IPS DF 4.7 (cell line): ENCODE data around the gene JPH2.

Source experiments
- DNase-seq: peaks from one replicate; pipeline ENCODE4 v3.0.0-alpha.2; 2013; ENCODE audit warnings: low spot score; ENCODE audit errors: extremely low read depth

Gene JPH2

DNA sequence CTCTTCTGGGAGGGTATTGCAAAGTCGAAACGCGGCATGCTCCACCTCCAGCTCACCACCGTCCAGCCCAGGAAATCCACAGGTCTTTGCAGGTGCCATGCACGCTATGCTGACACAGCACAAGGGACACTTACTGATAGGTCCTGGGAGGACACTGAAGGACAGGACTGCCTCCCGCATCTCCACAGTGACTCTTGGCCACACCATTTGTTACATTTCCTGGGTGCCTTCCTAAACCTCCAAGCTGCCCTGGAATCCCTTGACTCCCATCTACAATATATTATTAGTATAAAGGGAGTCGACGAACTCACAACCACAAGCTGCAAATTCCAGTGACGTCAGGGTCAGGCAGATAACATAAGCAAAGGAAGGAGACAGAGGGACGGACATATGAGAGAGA is 106.9 kb downstream of the JPH2 start:
- DNase-seq = no peak

DNA sequence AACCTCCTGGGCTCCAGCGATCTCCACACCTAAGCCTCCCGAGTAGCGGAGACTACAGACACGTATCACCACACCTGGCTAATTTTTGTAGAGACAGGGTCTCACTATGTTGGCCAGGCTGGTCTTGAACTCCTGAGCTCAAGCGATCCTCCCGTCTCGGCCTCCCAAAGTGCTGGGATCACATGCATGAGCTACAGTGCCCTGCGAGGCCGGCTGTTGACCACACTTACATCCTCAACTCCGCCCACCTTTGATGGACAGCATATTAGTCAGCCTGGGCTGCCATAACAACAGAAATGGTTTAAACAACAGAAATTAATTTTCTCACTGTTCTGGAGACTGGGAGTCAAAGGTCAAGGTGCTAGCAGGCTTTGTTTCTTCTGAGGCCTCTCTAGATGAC is 107.7 kb downstream of the JPH2 start:
- no peak for DNase-seq

DNA sequence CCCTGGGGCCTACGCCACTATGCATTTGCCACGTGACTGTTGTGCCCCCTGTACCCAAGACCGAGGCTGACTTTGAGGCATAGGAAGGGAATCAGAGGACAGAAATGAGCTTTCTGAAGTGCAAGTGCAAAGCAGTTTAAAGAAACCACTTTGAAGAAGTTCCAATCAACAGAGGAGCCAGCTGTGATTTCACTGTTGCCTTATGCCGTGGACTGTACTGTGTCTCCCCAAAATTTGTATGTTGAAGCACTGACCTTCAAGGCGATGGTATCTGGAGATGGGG is 111.1 kb downstream of the JPH2 start:
- DNase-seq = no peak

DNA sequence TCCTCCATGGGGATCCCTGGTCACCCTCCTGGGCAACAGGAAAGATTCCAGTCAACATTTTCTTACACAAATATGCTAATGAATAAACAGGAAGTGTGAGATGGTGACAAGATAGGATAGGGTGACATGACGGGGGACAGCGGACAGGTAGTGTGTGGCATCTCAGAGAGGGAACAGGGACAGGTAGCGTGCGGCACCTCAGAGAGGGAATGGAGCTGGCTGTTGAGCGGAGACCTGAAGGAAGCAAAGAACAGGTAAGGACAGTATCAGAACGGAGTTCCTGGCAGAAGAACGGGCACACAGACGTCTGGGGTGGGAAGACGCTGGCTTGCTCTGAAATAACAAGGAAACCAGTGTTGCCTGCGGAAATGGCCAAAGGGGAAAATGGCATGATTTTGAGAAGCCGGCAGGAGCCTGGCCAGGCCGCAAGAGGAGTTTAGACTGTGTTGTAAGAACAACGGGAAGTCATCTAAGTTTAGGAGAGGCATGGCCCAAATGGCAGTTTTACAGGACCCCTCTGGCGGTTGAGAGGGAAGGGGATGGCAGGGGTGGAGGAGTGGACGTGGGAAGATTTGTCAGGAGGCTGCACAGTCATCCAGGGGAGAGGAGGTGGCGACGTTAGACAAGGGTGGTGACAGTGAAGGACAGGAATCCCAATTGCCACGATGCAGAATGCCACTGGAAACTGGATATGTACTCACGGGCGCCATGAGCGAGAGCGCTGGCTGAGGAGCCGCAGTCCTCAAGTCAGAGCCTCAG is 111.6 kb downstream of the JPH2 start:
- DNase-seq = no peak

DNA sequence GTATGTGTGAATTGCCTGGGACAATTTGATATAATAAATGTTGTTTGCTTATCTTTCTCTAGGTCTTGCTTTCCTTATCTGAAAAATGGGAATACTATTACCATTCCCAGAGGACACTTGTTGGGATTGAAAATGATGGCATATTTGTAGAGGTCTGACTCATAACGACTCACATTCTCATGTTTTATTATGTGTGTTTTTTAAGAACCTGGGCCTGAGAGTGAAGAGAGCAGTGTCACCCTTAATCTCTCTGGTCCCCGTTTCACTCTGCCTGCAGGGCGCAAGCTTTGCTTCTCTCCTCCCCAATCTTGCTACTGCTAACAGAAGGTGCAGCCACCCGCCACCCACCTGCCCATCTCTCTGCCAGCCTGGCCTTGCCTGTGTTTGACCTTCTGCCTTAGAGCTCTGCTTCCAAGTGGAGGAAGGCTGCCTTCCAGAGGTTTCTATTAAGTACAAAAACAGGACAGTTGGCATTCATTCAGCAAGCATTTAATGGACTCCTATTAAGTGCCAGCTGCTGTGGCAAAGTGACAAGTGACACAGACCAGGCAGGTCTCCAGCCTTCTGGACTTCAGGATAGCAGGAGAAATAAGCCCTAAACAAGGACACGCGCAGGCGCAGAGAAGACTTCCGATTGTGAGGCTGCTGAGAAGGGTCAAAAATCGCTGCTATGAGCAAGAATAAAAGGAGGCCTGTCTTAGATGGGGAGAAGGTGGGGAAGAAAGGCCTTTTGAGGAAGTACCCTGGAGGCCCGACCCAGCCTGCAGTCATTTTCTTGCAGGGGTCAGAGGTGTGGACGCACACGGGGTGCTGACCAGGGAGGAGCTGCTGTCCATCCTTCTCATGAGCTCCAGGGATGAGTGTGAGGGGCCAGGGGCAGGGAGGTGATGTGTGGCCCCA is 112.5 kb downstream of the JPH2 start:
- no peak for DNase-seq

DNA sequence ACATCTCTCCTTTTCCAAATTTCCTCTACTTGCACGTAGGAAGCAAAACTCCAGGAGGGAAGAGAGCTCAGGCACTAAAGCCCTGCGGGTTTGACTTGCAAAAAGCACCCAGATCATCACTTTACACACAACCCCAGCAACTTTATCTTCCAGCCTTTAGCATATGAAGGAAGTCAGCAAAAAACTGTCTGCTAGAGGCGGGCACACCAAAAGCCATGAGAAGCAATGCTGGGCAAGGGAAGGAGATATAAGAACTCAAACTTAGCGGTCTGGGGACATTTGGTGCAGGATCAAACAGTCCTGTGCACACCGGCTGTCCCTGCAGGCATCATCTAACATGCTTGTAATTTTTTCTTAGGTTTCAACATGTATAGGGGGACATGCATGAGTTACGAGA is 113.3 kb downstream of the JPH2 start:
- no peak for DNase-seq

DNA sequence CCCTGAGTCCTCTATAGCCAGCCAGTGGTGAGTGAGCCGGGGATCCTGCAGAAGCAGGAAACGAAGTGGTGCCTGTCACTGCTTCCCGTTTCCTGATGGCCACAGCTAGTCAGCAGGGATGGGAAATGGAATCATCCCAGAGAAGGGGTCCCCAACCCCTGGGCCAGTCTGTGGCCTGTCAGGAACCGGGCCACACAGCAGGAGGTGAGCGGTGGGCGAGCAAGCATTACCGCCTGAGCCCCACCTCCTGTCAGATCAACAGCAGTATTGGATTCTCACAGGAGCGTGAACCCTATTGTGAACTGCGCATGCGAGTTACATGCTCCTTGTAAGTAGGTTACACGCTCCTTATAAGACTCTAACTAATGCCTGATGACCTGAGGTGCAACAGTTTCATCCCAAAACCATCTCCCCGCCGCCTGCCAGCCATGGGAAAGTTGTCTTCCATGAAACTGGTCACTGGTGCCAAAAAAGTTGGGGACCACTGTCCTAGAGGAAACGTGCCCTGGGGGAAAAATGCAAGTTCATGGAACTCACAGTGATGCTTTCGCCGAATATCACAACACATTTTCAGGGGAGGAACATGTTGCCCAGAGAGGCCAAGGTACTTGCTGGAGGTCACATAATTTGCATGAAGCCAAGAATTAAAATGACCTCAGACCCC is 113.8 kb downstream of the JPH2 start:
- DNase-seq = no peak

DNA sequence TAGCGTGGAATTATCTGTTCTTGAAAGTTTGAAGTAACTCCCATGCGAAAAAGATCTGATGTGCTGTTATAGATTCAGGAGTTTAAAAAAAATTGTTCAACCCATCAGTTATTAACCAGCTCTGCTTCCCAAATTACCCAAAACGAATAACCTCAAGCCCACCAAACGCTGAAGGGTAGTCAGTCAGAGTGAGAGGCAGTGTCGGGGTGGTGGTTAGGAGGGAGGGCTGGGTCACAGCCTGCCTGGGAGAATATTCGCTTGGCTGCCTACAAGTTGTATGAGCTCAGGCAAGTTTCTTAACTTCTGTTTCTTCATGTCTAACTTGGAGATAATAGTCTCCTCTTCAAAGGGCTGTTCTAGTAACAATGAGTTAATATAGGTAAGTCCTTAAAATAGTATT is 114.6 kb downstream of the JPH2 start:
- DNase-seq = no peak

DNA sequence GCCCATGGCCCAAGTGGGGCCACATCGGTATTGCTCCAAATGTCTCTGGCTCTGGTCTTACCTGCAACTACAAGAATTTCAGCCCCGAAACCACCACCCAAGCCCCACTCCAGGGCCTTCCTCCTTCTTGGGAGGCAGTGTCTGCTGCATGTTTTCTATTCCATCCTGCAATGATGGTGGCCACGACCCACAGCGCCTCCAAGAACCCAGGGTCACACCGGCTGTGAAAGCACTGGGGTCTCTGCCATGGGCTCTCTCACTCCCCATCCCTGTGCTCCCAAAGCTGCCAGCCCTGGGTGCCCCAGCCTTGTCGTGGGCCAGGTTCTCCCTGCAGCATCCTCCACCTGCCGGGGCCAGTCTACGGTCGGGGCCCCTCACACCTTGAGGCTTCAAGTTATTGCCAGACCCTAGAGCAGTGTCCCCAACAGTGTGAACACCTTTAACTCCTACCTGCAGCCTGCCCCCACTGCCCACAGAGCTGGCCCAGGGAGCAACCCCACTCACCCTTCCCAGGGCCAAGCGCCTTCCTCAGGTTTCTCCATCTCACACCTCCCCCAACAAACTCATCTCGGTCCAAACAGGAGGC is 115.4 kb downstream of the JPH2 start:
- DNase-seq = no peak

DNA sequence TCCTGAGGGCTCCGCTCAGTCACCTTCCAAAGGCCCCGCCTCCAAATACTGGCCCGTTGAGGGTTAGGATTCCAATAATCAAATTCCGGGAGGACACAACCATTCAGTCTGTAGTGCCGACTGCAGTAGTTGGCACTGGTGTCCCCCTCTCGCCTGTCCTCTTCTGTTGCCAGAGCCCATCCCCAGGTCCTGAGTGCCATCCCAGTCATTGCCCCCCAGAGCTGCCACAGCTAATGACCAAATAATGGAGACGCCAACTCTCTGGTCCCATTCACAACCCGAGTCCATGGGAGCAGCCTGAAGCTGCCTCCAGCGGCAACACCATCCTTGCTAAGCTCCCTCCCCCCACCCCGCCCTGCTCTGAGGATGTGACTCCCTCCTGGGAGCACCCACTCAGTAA is 115.9 kb downstream of the JPH2 start:
- no peak for DNase-seq

DNA sequence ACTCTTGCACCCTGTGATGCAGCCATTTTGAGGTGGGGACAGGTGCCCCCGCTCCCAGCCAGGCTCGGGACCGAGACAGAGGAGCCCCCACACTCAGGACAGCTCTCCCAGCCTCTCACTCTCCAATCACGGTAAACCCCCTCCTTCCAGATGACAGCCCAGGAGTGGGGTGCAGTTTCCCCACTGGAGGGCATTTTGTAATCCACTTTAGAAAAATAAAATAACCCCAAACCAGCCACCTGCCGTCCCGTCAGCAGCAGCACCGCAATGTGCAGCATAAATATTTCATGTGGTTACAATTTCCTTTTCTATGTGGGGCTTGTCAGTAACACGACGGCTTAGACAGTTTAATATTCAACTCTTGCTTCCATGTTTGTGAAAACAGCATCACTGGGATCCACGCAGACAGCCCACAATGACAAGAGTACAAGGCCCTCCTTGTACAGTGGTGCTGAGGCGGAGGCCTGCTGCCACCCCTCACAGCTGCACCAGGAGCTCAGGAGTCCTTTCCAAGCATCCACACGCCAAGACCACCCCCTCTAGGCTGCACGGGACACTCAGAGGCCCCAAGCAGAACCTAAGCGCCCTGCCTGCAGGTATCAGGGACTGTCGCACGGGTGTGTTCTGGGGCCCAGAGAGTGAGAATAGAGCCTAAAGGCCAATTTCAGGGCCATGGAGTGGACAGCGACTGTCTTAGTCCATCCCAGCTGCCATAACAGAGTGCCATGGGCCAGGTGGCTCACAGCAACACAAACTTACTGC is 116.7 kb downstream of the JPH2 start:
- DNase-seq = no peak

DNA sequence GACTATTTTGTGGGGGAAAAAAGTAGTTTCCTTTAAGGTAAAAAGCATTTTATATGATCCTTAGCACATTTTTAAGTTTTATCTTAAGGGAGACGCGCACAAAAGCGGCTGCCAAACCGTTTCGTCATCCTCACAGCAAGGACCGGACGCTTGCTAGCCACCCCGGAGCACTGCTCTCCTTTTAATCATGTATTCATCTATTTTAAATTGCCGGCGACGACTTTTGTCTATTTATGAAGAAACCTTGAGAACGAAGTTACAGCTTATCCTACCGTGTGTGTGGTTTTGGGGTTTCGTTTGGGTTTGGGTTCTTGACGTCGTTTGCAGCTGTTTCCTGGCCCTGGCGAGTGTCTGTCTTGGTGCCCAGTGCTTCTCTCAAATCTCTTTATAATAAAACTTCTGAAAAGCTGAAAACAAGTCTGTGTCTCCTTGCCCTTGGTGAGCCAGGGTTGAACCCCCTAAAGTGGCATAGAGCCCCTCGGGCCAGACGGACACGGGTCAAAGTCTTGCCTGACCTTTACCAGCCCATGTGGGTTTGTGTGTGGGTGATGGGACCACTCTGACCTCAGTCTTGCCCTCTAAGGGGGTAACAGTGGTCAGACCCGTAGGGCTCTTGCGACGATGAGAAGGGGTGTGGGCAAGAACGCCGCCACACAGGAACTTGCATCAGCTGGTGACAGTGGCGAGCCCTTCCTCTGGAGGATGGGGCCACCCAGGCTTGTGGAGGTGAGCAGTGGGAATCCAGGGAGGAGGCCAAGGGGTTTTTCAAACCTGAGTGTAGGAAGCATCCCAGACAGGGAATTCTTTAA is 117.6 kb downstream of the JPH2 start:
- DNase-seq = no peak

DNA sequence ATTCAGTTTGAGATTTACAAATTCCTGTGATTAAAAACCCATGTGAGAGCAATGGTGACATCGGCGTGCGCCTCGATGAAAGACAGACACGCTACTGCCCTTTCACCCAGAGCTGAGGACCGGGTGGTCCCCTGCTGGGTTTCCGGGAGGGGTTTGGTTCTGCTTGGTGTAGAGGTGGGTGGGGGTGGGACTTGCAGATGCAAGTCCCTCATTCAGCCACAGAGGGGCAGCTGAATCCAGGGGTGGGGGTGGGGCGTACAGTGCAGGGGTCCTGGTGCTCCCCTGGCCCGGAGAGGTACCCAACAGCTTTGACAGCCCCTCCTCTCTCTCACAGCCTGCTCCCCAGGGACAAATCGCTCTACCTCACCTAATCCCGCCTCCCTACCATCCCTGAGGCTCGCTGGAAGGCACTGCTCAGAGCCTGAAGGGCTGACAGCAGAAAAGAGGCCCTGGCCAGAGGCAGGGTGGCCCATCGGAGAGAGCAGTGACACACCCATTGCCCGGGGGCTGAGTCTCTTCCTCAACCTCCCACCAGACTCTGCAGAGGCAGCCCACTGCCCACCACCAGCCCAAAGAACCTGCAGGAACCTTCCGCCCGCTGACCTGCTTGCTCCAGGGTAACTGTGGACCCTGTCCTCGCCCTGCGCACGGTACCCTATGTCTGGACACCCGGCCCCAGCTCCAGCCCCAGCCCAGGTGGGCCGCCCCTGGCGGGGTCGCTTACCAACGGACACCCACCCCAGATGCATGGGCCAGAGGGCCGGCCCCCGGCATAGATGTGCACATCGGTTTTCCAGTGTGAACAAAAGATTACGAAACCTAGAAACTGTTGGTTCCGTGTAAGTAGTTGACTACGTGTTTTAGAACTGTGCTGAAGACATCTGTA is 118.4 kb downstream of the JPH2 start:
- DNase-seq = no peak

DNA sequence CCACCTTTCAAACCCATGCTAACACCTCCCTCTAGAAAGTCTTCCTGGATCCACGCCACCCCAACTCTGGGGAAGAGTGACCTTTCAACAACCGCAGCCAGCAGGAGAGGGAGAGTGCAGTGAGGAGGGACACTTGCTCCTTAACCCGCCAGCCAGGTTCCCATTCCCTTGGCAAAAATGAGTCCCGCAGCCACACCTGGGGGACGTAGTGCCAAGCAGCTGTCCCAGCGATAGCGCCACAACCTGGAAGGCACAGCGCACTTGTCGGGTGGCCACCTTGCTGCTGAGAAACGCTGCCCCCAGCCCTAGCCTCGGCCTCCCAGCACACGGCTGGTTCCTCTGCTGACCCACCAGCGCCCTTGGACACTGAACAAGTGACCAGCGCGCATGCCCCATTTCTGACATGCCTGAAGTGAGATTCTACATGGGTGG is 119.3 kb downstream of the JPH2 start:
- no peak for DNase-seq

DNA sequence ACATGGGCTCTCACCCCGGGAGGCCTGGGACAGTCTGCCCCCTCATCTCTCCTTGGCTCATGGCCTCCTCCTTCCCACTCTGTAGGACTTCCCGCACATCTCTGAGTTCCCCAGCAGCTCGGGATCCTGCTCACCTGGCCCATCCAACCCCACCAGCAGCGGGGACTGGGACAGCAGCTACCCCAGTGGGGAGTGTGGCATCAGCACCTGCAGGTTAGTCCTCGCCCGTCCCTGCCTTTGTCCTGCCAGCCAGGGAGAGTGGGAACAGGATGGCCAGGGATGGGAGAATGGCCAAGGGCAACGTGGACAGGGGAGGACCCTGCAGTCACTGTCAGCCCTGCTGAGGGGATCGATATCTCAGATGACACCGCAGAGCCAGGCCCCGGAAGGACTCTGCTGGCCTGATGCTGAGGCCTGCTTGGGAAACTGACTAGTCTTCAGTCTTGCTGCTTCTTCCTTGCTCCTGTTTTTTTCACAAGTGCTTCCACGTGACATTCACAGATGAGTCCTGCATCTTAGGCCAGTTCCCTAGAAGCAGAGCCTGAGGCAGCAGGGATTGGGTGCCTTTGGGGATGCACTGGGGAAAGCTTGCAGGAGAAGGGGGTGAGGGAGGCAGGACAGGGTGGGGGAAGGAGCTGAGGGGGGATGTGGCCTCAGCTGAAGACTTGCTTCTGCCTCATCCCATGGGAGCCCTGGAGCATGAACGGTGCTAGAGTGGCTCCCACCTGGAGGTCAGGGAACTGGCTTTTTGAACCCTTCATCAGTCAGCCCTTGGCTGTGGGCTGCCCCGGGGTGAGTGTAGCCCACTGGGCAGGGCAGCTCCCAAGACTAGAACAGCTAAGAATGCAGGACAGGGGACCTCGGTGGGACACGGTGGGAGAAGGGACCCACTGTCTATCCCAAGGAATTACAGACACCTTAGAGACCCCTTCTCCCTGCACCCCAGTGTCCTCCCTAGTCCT is 120.1 kb downstream of the JPH2 start:
- no peak for DNase-seq

DNA sequence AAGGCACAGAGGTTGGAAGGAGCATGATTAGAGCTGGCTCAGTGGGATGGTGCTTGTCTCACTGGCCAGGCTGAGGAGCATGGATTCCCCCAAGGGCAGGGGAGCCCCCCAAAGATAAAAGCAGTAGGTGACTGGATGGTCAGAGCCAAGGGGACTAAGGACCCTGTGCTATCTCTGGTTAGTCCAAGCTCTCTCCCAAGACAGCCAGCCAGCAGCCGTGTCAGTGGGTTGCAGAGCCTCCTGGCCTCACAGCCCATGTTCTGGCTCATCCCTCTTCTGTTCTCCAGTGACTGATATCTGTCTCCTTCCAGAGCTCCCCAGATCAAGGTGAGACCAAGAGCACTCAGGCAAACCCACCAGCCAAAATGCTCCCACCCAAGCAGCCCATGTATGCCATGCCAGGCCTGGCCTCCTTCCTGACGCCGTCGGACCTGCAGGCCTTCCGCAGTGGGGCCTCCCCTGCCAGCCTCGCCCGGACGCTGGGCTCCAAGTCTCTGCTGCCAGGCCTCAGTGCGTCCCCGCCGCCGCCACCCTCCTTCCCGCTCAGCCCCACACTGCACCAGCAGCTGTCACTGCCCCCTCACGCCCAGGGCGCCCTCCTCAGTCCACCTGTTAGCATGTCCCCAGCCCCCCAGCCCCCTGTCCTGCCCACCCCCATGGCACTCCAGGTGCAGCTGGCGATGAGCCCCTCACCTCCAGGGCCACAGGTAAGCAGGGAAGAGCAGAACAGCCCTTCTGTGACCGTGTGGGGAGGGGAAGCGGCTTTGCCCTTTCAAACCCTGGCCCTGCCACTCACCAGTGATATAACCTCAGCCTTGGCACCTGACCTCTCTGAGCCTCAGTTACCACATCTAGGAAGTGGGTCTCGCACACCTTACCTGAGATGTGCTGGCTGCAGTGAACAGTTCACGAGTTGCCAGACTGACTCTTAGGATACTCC is 121.3 kb downstream of the JPH2 start:
- no peak for DNase-seq
